Measurements from ENCODE around the gene RAD50. TPM values are rescaled to one million over a fixed set of nuclear protein-coding genes. Genes with fewer than 3 reads are reported as not detected.

RAD50 gene
- total and polyA plus RNA-seq, 7 donors: 6.8 to 35.9 (median 28.5) TPM

DNA sequence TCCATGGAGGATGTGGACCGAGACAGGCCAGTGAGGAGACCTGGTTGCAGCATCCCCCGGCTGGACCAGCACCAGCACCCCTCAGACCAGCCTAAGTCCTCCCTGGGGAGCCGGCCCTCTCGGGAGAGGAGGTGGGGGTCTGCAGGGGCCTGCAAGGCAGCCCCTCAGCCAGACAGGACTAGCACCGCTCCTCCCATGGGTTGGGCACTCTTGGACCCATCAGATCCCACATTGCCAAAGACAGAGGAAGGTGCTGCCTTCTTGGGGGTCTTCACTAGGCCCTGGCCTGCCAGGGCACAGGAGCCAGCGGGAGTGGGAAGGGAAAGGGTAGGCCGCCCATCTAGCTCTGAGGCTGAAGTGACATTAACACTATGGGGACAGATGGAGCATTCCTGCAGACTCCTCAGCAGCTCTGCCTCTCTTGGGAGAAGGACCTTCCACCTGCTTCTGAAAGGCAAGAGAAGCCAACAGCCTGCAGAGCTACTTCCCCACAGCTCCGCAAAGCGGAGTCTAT is 108.0 kb downstream of the RAD50 start:
- DNase-seq: no peak
- no peaks in the 10 kb centered on the region for H3K4me1 ChIP-seq
- no peak overlapping the region for H3K27ac ChIP-seq
- H3K36me3 ChIP-seq (ENCODE audit: insufficient read depth in 1 of 2, low read depth in 1 of 2): no peaks in the 10 kb centered on the region
- TF ChIP-seq, protein P1, sequence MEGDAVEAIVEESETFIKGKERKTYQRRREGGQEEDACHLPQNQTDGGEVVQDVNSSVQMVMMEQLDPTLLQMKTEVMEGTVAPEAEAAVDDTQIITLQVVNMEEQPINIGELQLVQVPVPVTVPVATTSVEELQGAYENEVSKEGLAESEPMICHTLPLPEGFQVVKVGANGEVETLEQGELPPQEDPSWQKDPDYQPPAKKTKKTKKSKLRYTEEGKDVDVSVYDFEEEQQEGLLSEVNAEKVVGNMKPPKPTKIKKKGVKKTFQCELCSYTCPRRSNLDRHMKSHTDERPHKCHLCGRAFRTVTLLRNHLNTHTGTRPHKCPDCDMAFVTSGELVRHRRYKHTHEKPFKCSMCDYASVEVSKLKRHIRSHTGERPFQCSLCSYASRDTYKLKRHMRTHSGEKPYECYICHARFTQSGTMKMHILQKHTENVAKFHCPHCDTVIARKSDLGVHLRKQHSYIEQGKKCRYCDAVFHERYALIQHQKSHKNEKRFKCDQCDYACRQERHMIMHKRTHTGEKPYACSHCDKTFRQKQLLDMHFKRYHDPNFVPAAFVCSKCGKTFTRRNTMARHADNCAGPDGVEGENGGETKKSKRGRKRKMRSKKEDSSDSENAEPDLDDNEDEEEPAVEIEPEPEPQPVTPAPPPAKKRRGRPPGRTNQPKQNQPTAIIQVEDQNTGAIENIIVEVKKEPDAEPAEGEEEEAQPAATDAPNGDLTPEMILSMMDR (IDR thresholded peaks at IDR 0.05): no peak
- no peak for ATAC-seq
- H3K27me3 ChIP-seq (ENCODE audit: insufficient read depth in 3 of 3, low read length in 2 of 3): peaks cover 0 to 4% (median 0%) of the 10 kb centered on the region in 3 donors
- intact Hi-C loops (cut with DNase I): no loop called here
- WGBS, 3 donors: 95 to 97% (median 96%) methylated on average over 9 of the region's 9 CpGs
- H3K4me3 ChIP-seq: no peak overlapping the region
- no peaks in the 10 kb centered on the region for H3K9me3 ChIP-seq

GRCh38 chr5:132665574-132666080 is 108.8 kb downstream of the RAD50 start:
- H3K4me3 ChIP-seq: no peak overlapping the region
- peaks cover 0 to 4% (median 0%) of the 10 kb centered on the region in 3 donors for H3K27me3 ChIP-seq (ENCODE audit: insufficient read depth in 3 of 3, low read length in 2 of 3)
- H3K27ac ChIP-seq: no peak overlapping the region
- no peaks in the 10 kb centered on the region for H3K9me3 ChIP-seq
- ATAC-seq (no peak), DNase-seq (no peak)
- TF ChIP-seq, protein P1 (IDR thresholded peaks at IDR 0.05): no peak
- H3K36me3 ChIP-seq (ENCODE audit: insufficient read depth in 1 of 2, low read depth in 1 of 2): no peaks in the 10 kb centered on the region
- 89 to 90% (median 89%) methylated on average over 21 of the region's 21 CpGs for WGBS, 3 donors
- intact Hi-C loops (cut with DNase I): no loop called here
- no peaks in the 10 kb centered on the region for H3K4me1 ChIP-seq

DNA sequence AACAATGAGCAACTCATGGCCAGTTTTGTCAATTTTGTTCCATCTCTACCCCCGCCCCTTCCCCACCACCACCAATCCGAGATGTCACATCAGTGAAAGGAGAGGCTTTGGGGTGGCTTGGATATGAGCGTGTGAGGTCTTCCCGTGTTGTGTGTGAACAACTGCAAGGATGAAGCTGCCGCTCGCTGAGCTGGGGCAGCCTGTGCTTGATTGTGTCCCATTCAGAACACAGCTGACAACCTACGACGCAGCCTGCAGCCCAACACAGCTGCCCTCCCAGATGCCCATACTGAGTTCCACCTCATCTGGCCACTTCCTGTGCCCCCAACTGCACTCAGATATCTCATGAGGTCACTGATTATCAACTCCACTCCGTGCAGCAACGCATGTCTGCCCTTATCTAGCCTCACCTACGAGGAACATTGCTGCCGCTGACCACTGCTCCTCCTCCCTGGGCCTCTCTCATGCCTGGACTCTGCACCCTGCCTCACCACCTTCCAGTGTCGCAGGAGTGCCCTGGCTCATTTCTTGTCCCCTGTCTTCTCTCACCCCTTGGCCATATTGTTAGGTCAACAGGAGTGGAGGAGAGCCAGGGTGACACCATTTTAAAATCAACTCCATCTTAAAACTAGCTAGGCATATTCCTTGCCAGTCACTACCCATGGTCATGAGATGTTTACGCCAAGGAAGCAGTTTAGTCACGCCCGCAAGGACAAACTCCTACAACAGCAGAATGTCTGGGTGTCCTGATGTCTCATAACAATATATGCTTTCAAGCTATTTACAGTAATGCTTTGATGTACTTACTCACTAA is 109.7 kb downstream of the RAD50 start:
- 84 to 88% (median 87%) methylated on average over 16 of the region's 16 CpGs for WGBS, 3 donors
- no peak for ATAC-seq
- H3K4me3 ChIP-seq: no peak overlapping the region
- no peaks in the 10 kb centered on the region for H3K9me3 ChIP-seq
- peaks cover 0 to 4% (median 0%) of the 10 kb centered on the region in 3 donors for H3K27me3 ChIP-seq (ENCODE audit: insufficient read depth in 3 of 3, low read length in 2 of 3)
- intact Hi-C loops (cut with DNase I): no loop called here
- H3K36me3 ChIP-seq (ENCODE audit: insufficient read depth in 1 of 2, low read depth in 1 of 2): no peaks in the 10 kb centered on the region
- no peak for DNase-seq
- H3K27ac ChIP-seq: no peak overlapping the region
- TF ChIP-seq, protein P1 (IDR thresholded peaks at IDR 0.05): no peak
- no peaks in the 10 kb centered on the region for H3K4me1 ChIP-seq

GRCh38 chr5:132667309-132667708 is 110.5 kb downstream of the RAD50 start:
- DNase-seq: no peak
- intact Hi-C loops (cut with DNase I): no loop called here
- Histone ChIP-seq H3K27ac (no peak overlapping the region), H3K36me3 (ENCODE audit: insufficient read depth in 1 of 2, low read depth in 1 of 2) (no peaks in the 10 kb centered on the region), H3K4me3 (no peak overlapping the region), H3K4me1 (no peaks in the 10 kb centered on the region), H3K9me3 (no peaks in the 10 kb centered on the region), H3K27me3 (ENCODE audit: insufficient read depth in 3 of 3, low read length in 2 of 3) (peaks cover 0 to 4% (median 0%) of the 10 kb centered on the region in 3 donors)
- TF ChIP-seq, protein P1 (IDR thresholded peaks at IDR 0.05): no peak
- ATAC-seq: no peak
- WGBS, 3 donors: 85 to 86% (median 85%) methylated on average over 10 of the region's 10 CpGs
